IMR-90 (cell line): ENCODE data around the gene PUM2. TPM values are rescaled to one million over a fixed set of nuclear protein-coding genes. Genes with fewer than 3 reads are reported as not detected.

ENCODE experiments used
- ATAC-seq: fragments of 200-7000 bp; cut with Tn5 transposase; 2 replicates; pipeline ENCODE4 v1.9.1; 2020; ENCODE audit warnings: low read depth, mild to moderate bottlenecking, moderate library complexity
- BruUV-seq: library from RNA; stranded (reverse); fragments of 400-500 nt; replicated peaks from 2 replicates; lab custom pipeline; 2021; lab: Mats Ljungman, UMichigan
- CTCF ChIA-PET: fragments of 300-600 bp; formaldehyde crosslinking; extraction: SDS; loops from one replicate; lab custom pipeline; 2021; ENCODE audit warnings: antibody characterized with exemption; lab: Yijun Ruan, JAX
- POLR2A ChIA-PET: fragments of 300-600 bp; sonication (Branson Sonifier 250); formaldehyde crosslinking; loops from one replicate; lab custom pipeline; 2022; ENCODE audit warnings: antibody characterized with exemption; ENCODE audit not compliant: unreplicated experiment; lab: Charles Lee
- DNase-seq: peaks from one replicate; pipeline ENCODE4 v3.0.0; 2013
- H2AFZ ChIP-seq: replicated peaks from 2 replicates; pipeline ENCODE3; 2013; ENCODE audit warnings: low read length, mild to moderate bottlenecking; ENCODE audit not compliant: poor library complexity
- H2AK5ac ChIP-seq: 2 replicates; pipeline ENCODE4 v1.6.1; 2013; ENCODE audit warnings: low read depth, low read length, inconsistent platforms
- H2AK9ac ChIP-seq: replicated peaks from 2 replicates; pipeline ENCODE3; 2013; ENCODE audit warnings: mild to moderate bottlenecking, low read depth, low read length, moderate library complexity; ENCODE audit not compliant: poor library complexity
- H2BK120ac ChIP-seq: 2 replicates; pipeline ENCODE4 v1.6.1; 2013; ENCODE audit warnings: low read depth, low read length, inconsistent platforms
- H2BK15ac ChIP-seq: 3 replicates; pipeline ENCODE4 v1.6.1; 2013; ENCODE audit warnings: low read depth, low read length, inconsistent platforms
- H2BK20ac ChIP-seq: 2 replicates; pipeline ENCODE4 v1.6.1; 2013; ENCODE audit warnings: low read depth, mild to moderate bottlenecking, inconsistent platforms, low read length, moderate library complexity
- H2BK5ac ChIP-seq: 2 replicates; pipeline ENCODE4 v1.6.1; 2013; ENCODE audit warnings: mild to moderate bottlenecking, low read depth, low read length, inconsistent platforms; ENCODE audit not compliant: poor library complexity, severe bottlenecking
- H3K14ac ChIP-seq: replicated peaks from 2 replicates; pipeline ENCODE4 v1.6.1; 2013; ENCODE audit warnings: low read depth, low read length, inconsistent platforms
- H3K18ac ChIP-seq: 2 replicates; pipeline ENCODE4 v1.6.1; 2013; ENCODE audit warnings: low read depth, low read length, control low read depth
- H3K23ac ChIP-seq: 2 replicates; pipeline ENCODE4 v1.6.1; 2013; ENCODE audit warnings: low read depth, low read length, inconsistent platforms
- H3K27ac ChIP-seq: 2 replicates; pipeline ENCODE4 v1.5.1; 2013; ENCODE audit warnings: mild to moderate bottlenecking, control low read depth, low read length; ENCODE audit not compliant: insufficient read depth
- H3K27me3 ChIP-seq: 2 replicates; pipeline ENCODE4 v1.6.1; 2013; ENCODE audit warnings: low read length; ENCODE audit not compliant: control insufficient read depth, insufficient read depth
- H3K36me3 ChIP-seq: 2 replicates; pipeline ENCODE4 v1.6.1; 2013; ENCODE audit warnings: low read length, mixed read lengths; ENCODE audit not compliant: control insufficient read depth, insufficient read depth
- H3K4ac ChIP-seq: 2 replicates; pipeline ENCODE4 v1.6.1; 2013; ENCODE audit warnings: low read depth, low read length, inconsistent platforms
- H3K4me1 ChIP-seq: 2 replicates; pipeline ENCODE4 v1.6.1; 2013; ENCODE audit warnings: low read length, mixed read lengths; ENCODE audit not compliant: control insufficient read depth, insufficient read depth
- H3K4me2 ChIP-seq: 2 replicates; pipeline ENCODE4 v1.6.1; 2013; ENCODE audit warnings: low read depth, mild to moderate bottlenecking, control low read depth, low read length, moderate library complexity
- H3K4me3 ChIP-seq: 2 replicates; pipeline ENCODE4 v1.5.1; 2013; ENCODE audit warnings: low read depth, mild to moderate bottlenecking, control low read depth, low read length, moderate library complexity; ENCODE audit not compliant: insufficient read depth
- H3K56ac ChIP-seq: 2 replicates; pipeline ENCODE4 v1.6.1; 2013; ENCODE audit warnings: low read length, inconsistent platforms; ENCODE audit not compliant: insufficient read depth; ENCODE audit errors: extremely low read depth
- H3K79me1 ChIP-seq, 2 experiments: 2 replicates each; pipeline ENCODE4 v1.6.1; 2013; ENCODE audit warnings: low read length in 2 of 2, inconsistent platforms in 1 of 2, low read depth in 1 of 2
- H3K9ac ChIP-seq: 2 replicates; pipeline ENCODE4 v1.6.1; 2013; ENCODE audit warnings: low read depth, low read length, control low read depth
- H3K9me1 ChIP-seq: 2 replicates; pipeline ENCODE4 v1.6.1; 2013; ENCODE audit warnings: low read length, inconsistent platforms; ENCODE audit not compliant: insufficient read depth
- H3K9me3 ChIP-seq: 2 replicates; pipeline ENCODE4 v1.6.1; 2013; ENCODE audit warnings: low read length; ENCODE audit not compliant: control insufficient read depth, insufficient read depth
- H4K20me1 ChIP-seq: 2 replicates; pipeline ENCODE4 v1.6.1; 2013; ENCODE audit warnings: low read length, inconsistent platforms; ENCODE audit not compliant: insufficient read depth
- H4K5ac ChIP-seq: 2 replicates; pipeline ENCODE4 v1.6.1; 2013; ENCODE audit warnings: mild to moderate bottlenecking, low read depth, low read length, control low read depth
- H4K8ac ChIP-seq, 2 experiments: 2 replicates each; pipeline ENCODE4 v1.6.1; 2013; ENCODE audit warnings: low read depth in 2 of 2, low read length in 2 of 2, control low read depth in 1 of 2, inconsistent platforms in 1 of 2
- H4K91ac ChIP-seq: 2 replicates; pipeline ENCODE4 v1.6.1; 2013; ENCODE audit warnings: low read depth, low read length, inconsistent platforms; ENCODE audit not compliant: insufficient read depth
- BHLHE40 ChIP-seq: fragments of 150-350 bp; IDR thresholded peaks from 2 replicates; pipeline ENCODE4 v1.6.1; 2016; ENCODE audit warnings: mild to moderate bottlenecking, low read depth, low read length
- CEBPB ChIP-seq: IDR thresholded peaks from 2 replicates; pipeline ENCODE4 v1.6.1; 2012; ENCODE audit warnings: low read depth, low read length, improper control_type of control experiment
- CHD1 ChIP-seq: IDR thresholded peaks from 2 replicates; pipeline ENCODE4 v1.6.1; 2012; ENCODE audit warnings: low read depth, low read length, improper control_type of control experiment
- ELK1 ChIP-seq: fragments of 150-350 bp; IDR thresholded peaks from 2 replicates; pipeline ENCODE4 v1.6.1; 2016; ENCODE audit warnings: low read depth, mild to moderate bottlenecking, low read length, moderate library complexity, borderline replicate concordance
- FOS ChIP-seq: fragments of 150-350 bp; IDR thresholded peaks from 2 replicates; pipeline ENCODE4 v1.6.1; 2016; ENCODE audit warnings: low read depth, low read length
- MAFK ChIP-seq: IDR thresholded peaks from 2 replicates; pipeline ENCODE4 v1.6.1; 2012; ENCODE audit warnings: low read depth, low read length, improper control_type of control experiment
- MAZ ChIP-seq: IDR thresholded peaks from 2 replicates; pipeline ENCODE4 v1.6.1; 2012; ENCODE audit warnings: low read depth, mild to moderate bottlenecking, low read length, improper control_type of control experiment, moderate library complexity, borderline replicate concordance
- MXI1 ChIP-seq: IDR thresholded peaks from 2 replicates; pipeline ENCODE4 v1.6.1; 2012; ENCODE audit warnings: low read depth, mild to moderate bottlenecking, low read length, moderate library complexity, borderline replicate concordance
- NFE2L2 ChIP-seq: fragments of 150-350 bp; IDR thresholded peaks from 2 replicates; pipeline ENCODE4 v1.6.1; 2016; ENCODE audit warnings: low read depth, mild to moderate bottlenecking, low read length
- POLR2A ChIP-seq: IDR thresholded peaks from 2 replicates; pipeline ENCODE4 v1.6.1; 2012; ENCODE audit warnings: mild to moderate bottlenecking, low read depth, low read length
- RAD21 ChIP-seq: IDR thresholded peaks from 2 replicates; pipeline ENCODE4 v1.6.1; 2012; ENCODE audit warnings: low read length, improper control_type of control experiment
- RFX5 ChIP-seq: IDR thresholded peaks from 2 replicates; pipeline ENCODE4 v1.8.0; 2012; ENCODE audit warnings: low read depth, mild to moderate bottlenecking, low read length, moderate library complexity
- SMC3 ChIP-seq: fragments of 150-350 bp; IDR thresholded peaks from 2 replicates; pipeline ENCODE4 v1.6.1; 2016; ENCODE audit warnings: low read depth, mild to moderate bottlenecking, antibody characterized with exemption, low read length, moderate library complexity
- WGBS, 2 experiments: methylation state at CpG; one replicate each; pipeline versions ENCODE4 v1.1.5 to v1.1.7; 2013; ENCODE audit warnings: missing lambda C conversion rate in 2 of 2; ENCODE audit not compliant: insufficient read length in 1 of 2; ENCODE audit errors: extremely low coverage in 2 of 2; 5-methylcytosine and 5-hydroxymethylcytosine counted together
- dilution Hi-C: fragments of 300-500 bp; cut with HindIII; formaldehyde crosslinking; loops from one replicate; pipeline ENCODE4 v1.14.3; 2018; ENCODE audit warnings: low sequenced_read_pairs; ENCODE audit not compliant: unreplicated experiment
- in situ Hi-C: fragments of 300-500 bp; cut with MboI; formaldehyde crosslinking; loops from 3 replicates; pipeline ENCODE4 v1.14.3; 2019; ENCODE audit warnings: low sequenced_read_pairs, inconsistent platforms, mixed read lengths
- intact Hi-C: fragments of 100-400 bp; cut with micrococcal nuclease; formaldehyde crosslinking; loops from 2 replicates; pipeline ENCODE4 v1.10.0; 2022
- polyA plus RNA-seq, 3 experiments: library from polyadenylated mRNA; depleted of rRNA; stranded (reverse); fragments of >200 nt; gene quantifications; 2 replicates each; pipeline ENCODE4 v1.2.3, GENCODE V29; 2012; ENCODE audit warnings: low replicate concordance in 1 of 3
- total RNA-seq: library from RNA; depleted of rRNA; stranded (reverse); fragments of >200 nt; gene quantifications from 2 replicates; pipeline ENCODE4 v1.2.3, GENCODE V29; 2012

PUM2 gene
- total and polyA plus RNA-seq, 2 of the 4 experiments (the other 2 are of a cell fraction): 18.8 to 38.4 TPM

GRCh38 chr2:20291846-20292408 lies 58.7 kb downstream of the PUM2 start:
- Histone ChIP-seq H3K9ac (no peak overlapping the region), H3K27ac (no peak overlapping the region), H2BK20ac (no peak overlapping the region), H3K23ac (no peak overlapping the region), H3K14ac (no peak overlapping the region), H4K8ac (no peak overlapping the region), H3K9me1 (0 out of 2 replicates have a peak, but pooled peaks cover 5% of the 10 kb centered on the region), H3K27me3 (no peaks in the 10 kb centered on the region), H3K36me3 (peaks cover 27% of the 10 kb centered on the region), H2BK5ac (no peak overlapping the region), H3K4ac (no peak overlapping the region), H4K20me1 (no peaks in the 10 kb centered on the region; the same call in 1 of the 2 replicates), H2BK15ac (no peak overlapping the region), H3K4me3 (no peak overlapping the region), H4K91ac (no peak overlapping the region), H3K56ac (no peak overlapping the region), H3K4me2 (no peak overlapping the region), H2AK5ac (no peak overlapping the region), H2AK9ac (no peak overlapping the region), H3K18ac (no peak overlapping the region), H3K4me1 (peaks cover 2% of the 10 kb centered on the region; the same call in 1 of the 2 replicates), H3K9me3 (no peaks in the 10 kb centered on the region), H3K79me1 (peaks cover 20 to 42% of the 10 kb centered on the region in 2 experiments), H2AFZ (no peak overlapping the region), H2BK120ac (no peak overlapping the region), H4K5ac (no peak overlapping the region)
- BruUV-seq: no TSS peak
- intact Hi-C loops: no loop called here
- TF ChIP-seq FOS (no peak), POLR2A (no peak), MXI1 (no peak), SMC3 (no peak), ELK1 (no peak), RFX5 (no peak), CHD1 (no peak), BHLHE40 (no peak), MAZ (no peak), RAD21 (no peak), NFE2L2 (no peak), MAFK (no peak), CEBPB (no peak)
- DNase-seq: no peak
- in situ Hi-C loops: no loop called here
- WGBS, 2 experiments: 89% methylated on average over 8 of the region's 13 CpGs; no CpG with 5 or more reads in 1 of the 2 experiments
- dilution Hi-C loops: no loop called here
- ChIA-PET CTCF (interaction anchor here (0.7 to 2.7 kb wide), 8 partner anchors 10 to 485 kb away, joined by 3 to 16 read pairs (median 6); no protein-coding TSS in a partner anchor), POLR2A (no interaction called here)
- ATAC-seq: no peak
